ENCODE results near the gene RRBP1.

The RRBP1 gene

GRCh38 chr20:17566345-17566744 is 115.7 kb downstream of the RRBP1 start:
- no peak for DNase-seq (ENCODE audit: low spot score)
- no peak for TF ChIP-seq CTCF (IDR thresholded peaks at IDR 0.05; ENCODE audit: extremely low read depth, missing control alignments)

- DNase-seq (ENCODE audit: low spot score), result no peak
- TF ChIP-seq CTCF (IDR thresholded peaks at IDR 0.05; ENCODE audit: extremely low read depth, missing control alignments), result no peak
These were observed 116.7 kb downstream of the RRBP1 start for GRCh38 chr20:17565169-17565845.
